HL-60 (cell line): ENCODE measurements around the gene C20orf204.
A peak's percentile ranks its signal among the peaks of the same experiment; 100 is the strongest.

Experiments
- DNase-seq, 2 experiments: peaks; one replicate each; pipeline ENCODE4 v3.0.0-alpha.2; 2010 to 2020; ENCODE audit warnings: low read depth in 1 of 2, low spot score in 1 of 2
- H3K27ac ChIP-seq: fragments of 250-450 bp; sonication (Bioruptor Pico); replicated peaks from 2 replicates; pipeline ENCODE4 v1.5.1; 2020; ENCODE audit warnings: mild to moderate bottlenecking, moderate library complexity
- H3K27me3 ChIP-seq: fragments of 250-450 bp; sonication (Bioruptor Pico); 2 replicates; pipeline ENCODE4 v1.5.1; 2021; ENCODE audit warnings: mild to moderate bottlenecking, moderate library complexity; ENCODE audit not compliant: insufficient read depth, poor library complexity, severe bottlenecking
- H3K4me3 ChIP-seq: replicated peaks from 2 replicates; pipeline ENCODE4 v1.5.1; 2011; ENCODE audit warnings: mild to moderate bottlenecking, control low read depth, low read length; ENCODE audit not compliant: insufficient read depth
- CTCF ChIP-seq: IDR thresholded peaks from one replicate; pipeline ENCODE4 v1.5.1; 2011; ENCODE audit warnings: low read length, control low read depth, inconsistent platforms; ENCODE audit not compliant: insufficient read depth
- GABPA ChIP-seq: IDR thresholded peaks from 2 replicates; pipeline ENCODE4 v1.6.1; 2012; ENCODE audit warnings: low read depth
- POLR2AphosphoS5 ChIP-seq: IDR thresholded peaks from 2 replicates; pipeline ENCODE4 v1.6.1; 2012; ENCODE audit warnings: low read depth
- REST ChIP-seq: IDR thresholded peaks from 2 replicates; pipeline ENCODE4 v1.6.1; 2012; ENCODE audit warnings: low read depth; ENCODE audit not compliant: insufficient replicate concordance
- SPI1 ChIP-seq: IDR thresholded peaks from 2 replicates; pipeline ENCODE4 v1.6.1; 2012; ENCODE audit warnings: low read depth, mild to moderate bottlenecking, borderline replicate concordance

The C20orf204 gene

GRCh38 chr20:64081624-64081964 lies 45.6 kb downstream of the C20orf204 start:
- DNase-seq: no peak
- Histone ChIP-seq H3K27ac (peak overlapping the region; percentile 95), H3K4me3 (no peak overlapping the region), H3K27me3 (no peaks in the 10 kb centered on the region)
- TF ChIP-seq POLR2AphosphoS5 (no peak), SPI1 (no peak), GABPA (no peak), REST (no peak), CTCF (no peak)

GRCh38 chr20:64082126-64082731 lies 46.2 kb downstream of the C20orf204 start:
- H3K4me3 ChIP-seq: no peak overlapping the region
- DNase-seq: peak in 1 of 2 experiments; percentile 48
- H3K27me3 ChIP-seq: no peaks in the 10 kb centered on the region
- H3K27ac ChIP-seq: peak overlapping the region; percentile 95
- TF ChIP-seq GABPA (no peak), POLR2AphosphoS5 (no peak), CTCF (no peak), SPI1 (no peak), REST (no peak)

- TF ChIP-seq SPI1: no peak
- no peak for TF ChIP-seq REST
- no peak for TF ChIP-seq CTCF
- no peak for TF ChIP-seq GABPA
- no peak for TF ChIP-seq POLR2AphosphoS5
- H3K27me3 ChIP-seq: no peaks in the 10 kb centered on the region
- peak overlapping the region; percentile 95 for H3K27ac ChIP-seq
- H3K4me3 ChIP-seq: peak overlapping the region; percentile 48
- no peak for DNase-seq
Measured at GRCh38 chr20:64082820-64083377, 46.9 kb downstream of the C20orf204 start.
